Brain microvascular endothelial cell (primary cell): ENCODE measurements around the gene SPRY2.
"Not testable (repeated sequence)": the region's sequence is repeated elsewhere in the genome, so short reads cannot be mapped to it uniquely, and the experiment has no call there.

Source experiments
- DNase-seq: peaks from one replicate; pipeline ENCODE4 v3.0.0-alpha.2; 2020
- H3K27ac ChIP-seq: fragments of 250-450 bp; sonication (Bioruptor Pico); 2 replicates; pipeline ENCODE4 v1.5.1; 2020; ENCODE audit warnings: mild to moderate bottlenecking, moderate library complexity
- H3K27me3 ChIP-seq: fragments of 250-450 bp; sonication (Bioruptor Pico); replicated peaks from 2 replicates; pipeline ENCODE4 v1.5.1; 2020; ENCODE audit warnings: mild to moderate bottlenecking
- H3K36me3 ChIP-seq: fragments of 250-450 bp; sonication (Bioruptor Pico); replicated peaks from 2 replicates; pipeline ENCODE4 v1.5.1; 2020; ENCODE audit warnings: mild to moderate bottlenecking
- H3K4me3 ChIP-seq: 2 replicates; pipeline ENCODE4 v1.5.1; 2011; ENCODE audit warnings: low read depth, mild to moderate bottlenecking, control low read depth, low read length, moderate library complexity
- in situ Hi-C: cut with HindIII; loops from 2 replicates; pipeline ENCODE4 v1.10.0; 2017; ENCODE audit warnings: low sequenced_read_pairs, low pct_ligation_motif_present
- TF ChIP-seq, protein P1 (sequence below): IDR thresholded peaks from 2 replicates; pipeline ENCODE4 v1.5.1; 2011; ENCODE audit warnings: low read depth, mild to moderate bottlenecking, moderate library complexity, low read length, control low read depth, inconsistent platforms; ENCODE audit errors: missing control alignments

SPRY2 gene

DNA sequence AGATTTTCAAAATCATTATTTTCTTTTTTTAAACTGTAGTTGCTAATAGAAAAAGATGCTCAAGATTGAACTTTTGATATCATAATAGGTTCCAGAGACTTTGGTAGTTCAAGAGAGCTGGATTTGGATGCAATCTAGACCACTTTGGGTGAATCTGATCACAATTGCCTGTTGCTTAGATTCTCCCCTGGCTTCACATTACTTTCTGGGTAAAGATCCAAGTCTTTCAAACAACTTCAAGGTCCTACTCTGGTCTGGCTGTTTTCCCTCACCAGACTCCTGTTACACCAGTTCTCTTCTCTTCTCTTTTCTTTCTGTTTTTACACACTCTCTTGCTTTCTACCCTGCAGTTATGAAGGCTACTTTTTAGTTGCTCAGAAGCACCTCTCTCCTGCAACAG lies 7.4 kb upstream of the SPRY2 start:
- no peak for DNase-seq

DNA sequence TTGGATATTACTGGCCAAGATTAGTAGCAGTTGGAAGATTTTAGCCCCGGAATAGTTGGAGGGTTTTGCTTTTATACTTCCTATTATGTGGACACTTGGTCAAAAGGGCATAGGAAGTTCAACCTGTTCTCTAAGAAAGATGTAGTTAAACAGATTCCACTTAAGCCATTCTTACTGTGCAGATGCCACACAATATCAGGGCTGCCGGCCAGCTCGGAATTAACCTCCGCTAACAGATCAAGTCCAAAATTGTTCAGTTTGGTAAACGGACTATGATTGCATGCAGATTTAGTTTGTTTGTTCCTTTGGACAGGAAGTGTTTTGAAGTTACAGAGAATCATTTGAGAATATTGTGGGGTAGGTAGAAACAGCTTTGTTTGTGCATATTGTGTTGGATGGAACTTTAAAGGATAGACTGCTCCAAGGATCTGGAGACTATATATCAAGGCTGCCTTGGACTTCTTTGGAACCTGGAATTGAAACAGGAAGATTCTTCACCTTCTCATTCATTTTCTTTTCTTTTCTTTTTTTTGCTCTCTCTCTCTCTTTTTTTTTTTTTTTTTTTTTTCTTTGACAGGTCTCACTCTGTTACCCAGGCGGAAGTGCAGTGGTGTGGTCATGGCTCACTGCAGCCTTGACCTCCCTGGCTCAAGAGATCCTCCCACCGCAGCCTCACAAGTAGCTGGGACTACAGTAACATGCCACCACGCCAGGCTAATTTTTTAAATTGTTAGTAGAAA lies 5.0 kb upstream of the SPRY2 start:
- TF ChIP-seq, protein P1, sequence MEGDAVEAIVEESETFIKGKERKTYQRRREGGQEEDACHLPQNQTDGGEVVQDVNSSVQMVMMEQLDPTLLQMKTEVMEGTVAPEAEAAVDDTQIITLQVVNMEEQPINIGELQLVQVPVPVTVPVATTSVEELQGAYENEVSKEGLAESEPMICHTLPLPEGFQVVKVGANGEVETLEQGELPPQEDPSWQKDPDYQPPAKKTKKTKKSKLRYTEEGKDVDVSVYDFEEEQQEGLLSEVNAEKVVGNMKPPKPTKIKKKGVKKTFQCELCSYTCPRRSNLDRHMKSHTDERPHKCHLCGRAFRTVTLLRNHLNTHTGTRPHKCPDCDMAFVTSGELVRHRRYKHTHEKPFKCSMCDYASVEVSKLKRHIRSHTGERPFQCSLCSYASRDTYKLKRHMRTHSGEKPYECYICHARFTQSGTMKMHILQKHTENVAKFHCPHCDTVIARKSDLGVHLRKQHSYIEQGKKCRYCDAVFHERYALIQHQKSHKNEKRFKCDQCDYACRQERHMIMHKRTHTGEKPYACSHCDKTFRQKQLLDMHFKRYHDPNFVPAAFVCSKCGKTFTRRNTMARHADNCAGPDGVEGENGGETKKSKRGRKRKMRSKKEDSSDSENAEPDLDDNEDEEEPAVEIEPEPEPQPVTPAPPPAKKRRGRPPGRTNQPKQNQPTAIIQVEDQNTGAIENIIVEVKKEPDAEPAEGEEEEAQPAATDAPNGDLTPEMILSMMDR, result no peak
- in situ Hi-C loops, result no loop called here
- H3K36me3 ChIP-seq, result no peaks in the 10 kb centered on the region
- no peaks in the 10 kb centered on the region for H3K27me3 ChIP-seq
- H3K4me3 ChIP-seq, result no peak overlapping the region
- no peak for DNase-seq
- H3K27ac ChIP-seq, result no peak overlapping the region

More for the DNA sequence above, 7.4 kb upstream of the SPRY2 start:
- Histone ChIP-seq H3K36me3 (no peaks in the 10 kb centered on the region), H3K4me3 (no peak overlapping the region), H3K27me3 (no peaks in the 10 kb centered on the region), H3K27ac (no peak overlapping the region)
- TF ChIP-seq, protein P1, result no peak
- in situ Hi-C loops, result no loop called here

DNA sequence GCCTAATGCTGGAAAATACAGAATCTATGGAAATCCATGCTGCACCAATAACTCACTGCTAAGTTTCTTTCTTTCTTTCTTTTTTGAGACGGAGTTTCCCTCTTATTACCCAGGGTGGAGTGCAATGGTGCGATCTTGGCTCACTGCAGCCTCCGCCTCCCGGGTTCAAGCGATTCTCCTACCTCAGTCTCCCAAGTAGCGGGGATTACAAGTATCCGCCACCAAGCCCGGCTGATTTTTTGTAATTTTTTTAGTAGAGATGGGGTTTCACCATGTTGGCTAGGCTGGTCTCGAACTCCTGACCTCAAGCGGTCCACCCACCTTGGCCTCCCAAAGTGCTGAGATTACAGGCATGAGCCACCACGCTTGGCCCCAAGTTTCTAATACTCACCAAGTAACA lies 3.1 kb upstream of the SPRY2 start:
- in situ Hi-C loops, H3K4me3 ChIP-seq, DNase-seq, H3K36me3 ChIP-seq, H3K27ac ChIP-seq, H3K27me3 ChIP-seq: not testable (repeated sequence)

DNA sequence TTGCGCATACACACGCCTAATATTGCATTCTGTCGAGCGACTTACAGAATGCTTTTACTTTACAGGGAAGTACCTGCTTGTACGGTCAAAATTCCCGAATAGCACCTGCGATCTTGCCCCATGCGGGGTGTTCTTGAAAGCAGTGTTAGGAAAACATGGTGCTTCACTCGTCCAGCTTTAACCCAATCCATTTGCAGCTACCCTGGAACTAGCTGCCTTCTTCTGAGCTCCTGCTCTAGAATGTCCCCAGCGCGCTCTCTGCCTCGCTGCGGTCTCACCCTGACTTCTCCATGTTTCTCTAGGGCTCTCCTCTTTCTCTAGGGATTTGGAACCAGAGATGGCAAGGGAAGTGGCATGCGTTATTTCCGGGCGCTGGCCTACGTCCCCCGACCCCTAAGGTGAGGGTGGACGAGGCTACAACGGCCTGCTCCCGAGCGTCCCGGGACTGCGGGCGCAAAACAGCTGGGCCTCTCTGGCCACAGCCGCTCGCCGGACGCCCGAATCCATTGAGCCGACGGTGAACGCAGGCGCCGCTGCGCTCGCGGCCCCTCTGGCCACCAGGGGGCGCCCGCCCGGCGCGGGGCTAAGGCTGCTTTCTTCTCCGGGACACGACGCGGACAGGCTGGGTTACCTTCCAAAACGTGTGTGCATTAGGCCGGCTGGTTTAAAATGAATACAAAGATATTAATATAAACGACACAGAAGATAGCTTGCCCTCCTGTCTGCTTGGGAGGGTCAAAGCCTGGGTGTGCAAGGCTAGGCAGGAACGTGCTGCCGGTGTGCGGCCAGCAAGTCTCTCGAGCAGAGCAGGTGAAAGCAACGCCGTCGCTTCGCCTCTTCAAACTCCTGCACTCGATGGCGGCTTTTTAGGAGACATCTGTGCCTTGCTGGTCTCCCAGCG lies 1.8 kb upstream of the SPRY2 start:
- DNase-seq, result peak; percentile 65
- TF ChIP-seq, protein P1, result peak; percentile 68
- H3K4me3 ChIP-seq, result peak overlapping the region; percentile 94
- in situ Hi-C loops, result no loop called here
- H3K27ac ChIP-seq, result peak overlapping the region; percentile 58
- H3K36me3 ChIP-seq, result peaks cover 3% of the 10 kb centered on the region
- H3K27me3 ChIP-seq, result no peaks in the 10 kb centered on the region

DNA sequence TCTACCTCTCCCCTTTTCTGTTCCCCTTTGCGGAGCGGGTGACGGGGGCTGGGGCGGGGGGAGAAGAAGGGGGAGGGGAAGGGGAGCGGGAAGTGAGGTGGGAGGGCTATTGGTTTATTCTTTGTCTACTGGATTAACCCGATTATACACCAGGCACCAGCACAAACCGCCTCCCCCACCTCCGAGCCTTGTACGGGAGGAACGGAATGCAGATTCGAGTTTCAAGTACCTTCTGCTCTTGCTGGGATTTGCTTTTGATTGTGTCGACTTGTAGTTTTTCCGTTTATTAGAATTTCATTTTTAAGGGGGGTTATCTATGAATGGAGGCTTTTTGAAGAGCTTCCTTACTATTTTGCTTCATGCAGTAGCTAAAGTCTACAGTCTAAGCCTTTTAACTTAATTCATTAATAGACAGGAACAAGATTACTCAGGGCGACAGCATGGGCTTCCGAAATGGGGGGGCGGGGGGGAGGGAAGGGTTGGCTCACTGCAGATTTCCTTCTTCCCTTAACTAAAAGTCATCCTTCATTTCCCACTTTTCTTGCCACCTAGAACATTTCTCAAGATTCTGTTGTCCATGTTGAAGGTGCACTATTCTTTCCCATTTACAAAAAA lies 937 bp upstream of the SPRY2 start:
- Histone ChIP-seq H3K36me3 (peaks cover 9% of the 10 kb centered on the region), H3K27me3 (no peaks in the 10 kb centered on the region), H3K4me3 (peak overlapping the region; percentile 94), H3K27ac (peak overlapping the region; percentile 77)
- in situ Hi-C loops, result no loop called here
- DNase-seq, result peak; percentile 40
- TF ChIP-seq, protein P1, result no peak

DNA sequence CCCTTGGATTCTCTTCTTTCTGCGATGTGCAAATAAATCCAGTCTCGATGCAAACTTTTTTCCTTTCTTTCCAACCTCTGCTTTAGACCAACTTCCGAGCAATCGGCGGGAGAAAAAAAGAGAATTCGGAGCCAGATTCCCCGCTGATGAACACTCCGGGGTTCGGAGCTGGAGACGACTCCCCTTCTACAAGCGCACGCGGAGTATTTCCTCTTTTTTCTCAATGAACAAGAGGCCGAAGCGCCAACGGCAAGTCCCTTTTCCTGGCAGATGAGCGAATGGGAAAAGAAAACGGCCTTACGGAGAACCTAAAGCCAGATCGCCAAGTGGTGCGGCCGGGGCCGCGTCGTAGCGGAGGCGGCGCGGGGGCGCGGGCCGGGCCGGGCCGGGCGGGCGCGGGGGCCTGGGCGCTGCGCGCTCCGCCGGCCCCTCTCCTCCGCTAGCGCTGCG lies 250 bp downstream of the SPRY2 start:
- peak; percentile 41 for DNase-seq

More for the DNA sequence above, 250 bp downstream of the SPRY2 start:
- Histone ChIP-seq H3K4me3 (peak overlapping the region; percentile 94), H3K27me3 (no peaks in the 10 kb centered on the region), H3K27ac (peak overlapping the region; percentile 77), H3K36me3 (peaks cover 13% of the 10 kb centered on the region)
- TF ChIP-seq, protein P1, result no peak
- in situ Hi-C loops, result no loop called here
